LNCAP (cell line): Measurements from ENCODE around the gene LRCH4.

Experiments
- TF ChIP-seq, protein P1 (sequence below): fragments of 450-650 bp; IDR thresholded peaks from 2 replicates; pipeline ENCODE4 v1.5.1; 2017; ENCODE audit warnings: mild to moderate bottlenecking

The LRCH4 gene, protein sequence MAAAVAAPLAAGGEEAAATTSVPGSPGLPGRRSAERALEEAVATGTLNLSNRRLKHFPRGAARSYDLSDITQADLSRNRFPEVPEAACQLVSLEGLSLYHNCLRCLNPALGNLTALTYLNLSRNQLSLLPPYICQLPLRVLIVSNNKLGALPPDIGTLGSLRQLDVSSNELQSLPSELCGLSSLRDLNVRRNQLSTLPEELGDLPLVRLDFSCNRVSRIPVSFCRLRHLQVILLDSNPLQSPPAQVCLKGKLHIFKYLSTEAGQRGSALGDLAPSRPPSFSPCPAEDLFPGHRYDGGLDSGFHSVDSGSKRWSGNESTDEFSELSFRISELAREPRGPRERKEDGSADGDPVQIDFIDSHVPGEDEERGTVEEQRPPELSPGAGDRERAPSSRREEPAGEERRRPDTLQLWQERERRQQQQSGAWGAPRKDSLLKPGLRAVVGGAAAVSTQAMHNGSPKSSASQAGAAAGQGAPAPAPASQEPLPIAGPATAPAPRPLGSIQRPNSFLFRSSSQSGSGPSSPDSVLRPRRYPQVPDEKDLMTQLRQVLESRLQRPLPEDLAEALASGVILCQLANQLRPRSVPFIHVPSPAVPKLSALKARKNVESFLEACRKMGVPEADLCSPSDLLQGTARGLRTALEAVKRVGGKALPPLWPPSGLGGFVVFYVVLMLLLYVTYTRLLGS

DNA sequence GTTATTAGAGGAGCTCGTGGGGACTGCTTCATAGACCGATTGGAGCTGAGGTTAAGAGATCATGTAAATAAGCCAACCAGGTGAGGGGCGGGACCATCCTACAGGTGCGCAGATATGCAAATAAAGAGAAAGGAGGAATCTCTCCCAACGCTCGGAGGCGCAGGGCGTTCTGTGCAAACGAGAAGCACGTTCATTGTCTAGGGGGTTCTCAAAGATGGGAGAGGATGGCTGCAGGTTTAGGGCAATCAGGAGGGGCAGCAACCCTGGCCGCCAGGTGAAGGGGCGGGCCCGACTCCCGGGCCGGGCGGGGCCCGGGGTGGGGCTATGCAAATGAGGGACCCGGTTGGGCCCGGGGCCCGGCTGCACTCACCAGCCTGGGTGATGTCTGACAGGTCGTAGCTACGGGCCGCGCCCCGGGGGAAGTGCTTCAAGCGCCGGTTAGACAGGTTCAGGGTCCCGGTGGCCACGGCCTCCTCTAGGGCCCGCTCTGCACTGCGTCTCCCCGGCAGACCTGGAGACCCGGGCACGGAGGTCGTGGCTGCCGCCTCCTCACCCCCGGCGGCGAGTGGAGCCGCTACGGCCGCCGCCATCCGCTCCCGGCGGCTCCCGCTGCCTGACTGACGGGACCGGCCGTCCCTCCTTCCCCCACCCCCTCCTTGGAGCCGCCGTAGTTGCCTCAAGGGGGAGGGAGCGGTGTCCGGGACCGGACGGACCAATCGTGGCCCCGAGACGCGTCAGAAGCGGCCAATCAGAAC is at the start of gene LRCH4:
TSS of gene LRCH4 (minus strand) at position 619 of the 755 bp plus-strand sequence. CDS start at position 590, 29 bp downstream.
- TF ChIP-seq, protein P1, sequence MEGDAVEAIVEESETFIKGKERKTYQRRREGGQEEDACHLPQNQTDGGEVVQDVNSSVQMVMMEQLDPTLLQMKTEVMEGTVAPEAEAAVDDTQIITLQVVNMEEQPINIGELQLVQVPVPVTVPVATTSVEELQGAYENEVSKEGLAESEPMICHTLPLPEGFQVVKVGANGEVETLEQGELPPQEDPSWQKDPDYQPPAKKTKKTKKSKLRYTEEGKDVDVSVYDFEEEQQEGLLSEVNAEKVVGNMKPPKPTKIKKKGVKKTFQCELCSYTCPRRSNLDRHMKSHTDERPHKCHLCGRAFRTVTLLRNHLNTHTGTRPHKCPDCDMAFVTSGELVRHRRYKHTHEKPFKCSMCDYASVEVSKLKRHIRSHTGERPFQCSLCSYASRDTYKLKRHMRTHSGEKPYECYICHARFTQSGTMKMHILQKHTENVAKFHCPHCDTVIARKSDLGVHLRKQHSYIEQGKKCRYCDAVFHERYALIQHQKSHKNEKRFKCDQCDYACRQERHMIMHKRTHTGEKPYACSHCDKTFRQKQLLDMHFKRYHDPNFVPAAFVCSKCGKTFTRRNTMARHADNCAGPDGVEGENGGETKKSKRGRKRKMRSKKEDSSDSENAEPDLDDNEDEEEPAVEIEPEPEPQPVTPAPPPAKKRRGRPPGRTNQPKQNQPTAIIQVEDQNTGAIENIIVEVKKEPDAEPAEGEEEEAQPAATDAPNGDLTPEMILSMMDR, result no peak

DNA sequence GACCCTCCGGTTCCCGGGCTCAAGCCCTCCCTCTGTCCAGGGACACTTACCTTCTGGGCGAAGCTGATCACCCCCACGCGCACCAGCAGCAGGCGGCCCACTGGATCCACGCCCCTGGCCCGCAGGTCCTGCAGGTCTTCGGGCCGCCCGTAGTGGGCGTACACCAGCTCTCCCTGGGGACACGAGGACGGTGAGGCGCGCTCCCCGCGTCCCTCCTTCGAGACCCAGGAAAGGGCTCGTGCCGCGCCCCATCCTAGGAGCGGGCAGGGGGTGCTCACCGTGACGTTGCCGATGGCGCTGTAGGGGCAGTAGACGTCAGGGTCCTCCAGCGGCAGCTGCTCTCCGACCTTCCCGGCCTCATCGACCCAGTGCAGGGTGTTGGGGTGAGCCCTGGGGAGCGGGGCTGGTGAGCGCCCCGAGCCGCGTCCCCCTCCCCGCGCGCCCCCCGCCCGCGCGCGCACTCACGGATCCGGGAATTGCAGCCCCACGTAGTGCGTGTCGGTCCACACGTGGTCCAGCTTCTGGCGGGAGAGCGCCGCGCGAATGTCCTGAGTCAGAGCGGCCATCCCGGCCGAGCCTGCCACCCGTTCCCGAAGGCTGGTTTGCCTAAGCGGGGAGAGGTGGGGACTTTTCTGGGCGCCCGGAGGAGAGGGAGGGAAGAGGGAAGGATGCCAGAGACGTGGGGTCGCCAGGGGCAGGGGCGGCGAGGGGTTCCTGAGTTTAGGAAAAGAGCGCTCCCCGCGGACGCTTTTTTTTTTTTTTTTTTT is 47.2 kb upstream of the LRCH4 start:
- TF ChIP-seq, protein P1, result 0 out of 2 replicates have a peak, but pooled peaks have one; percentile 16

- TF ChIP-seq, protein P1, result no peak
Observed at GRCh38 chr7:100630066-100630465, 44.1 kb upstream of the LRCH4 start.

- TF ChIP-seq, protein P1, result no peak
Observed at GRCh38 chr7:100629117-100629716, 43.3 kb upstream of the LRCH4 start.

- TF ChIP-seq, protein P1, result no peak
Observed at GRCh38 chr7:100627238-100627549, 41.3 kb upstream of the LRCH4 start.

DNA sequence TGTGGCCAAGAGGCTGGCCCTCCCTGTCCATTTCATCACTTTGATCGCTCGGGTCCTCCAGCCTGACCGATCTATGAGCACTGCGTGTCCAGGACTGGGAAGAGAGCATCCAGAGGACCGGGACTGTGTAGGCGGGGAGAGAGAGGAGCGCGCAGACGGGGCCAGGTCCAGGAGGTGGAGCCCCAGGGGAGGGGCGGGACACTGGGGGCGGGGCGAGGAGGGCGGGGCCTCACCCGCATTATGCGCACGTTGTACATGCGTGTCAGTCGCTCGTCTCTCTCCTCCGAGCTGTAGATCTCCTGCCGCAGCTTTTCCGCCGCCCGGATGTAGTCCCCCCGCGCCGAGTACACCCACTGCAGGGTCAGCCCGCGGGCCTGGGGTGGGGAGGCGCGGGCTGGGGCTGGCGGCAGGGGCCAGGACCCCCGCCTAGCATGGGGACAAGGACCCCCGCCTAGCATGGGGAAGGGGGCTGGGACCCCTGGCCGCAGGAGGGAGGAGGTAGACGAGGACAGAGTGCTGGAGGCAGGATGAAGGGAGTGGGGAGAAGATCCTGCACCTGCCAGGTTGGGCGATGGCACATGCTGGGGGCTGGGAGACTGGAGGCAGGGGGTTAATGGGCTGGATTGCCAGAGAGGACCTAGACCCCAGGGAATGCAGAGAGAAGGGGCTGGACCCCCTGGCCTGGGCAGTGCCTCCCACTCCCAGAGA is 40.8 kb upstream of the LRCH4 start:
- TF ChIP-seq, protein P1, result no peak
